SK-N-MC (cell line): Measurements from ENCODE around the gene MAPK12.

ENCODE experiments used
- EZH2 ChIP-seq: fragments of 200-600 bp; sonication (generic); IDR thresholded peaks from one replicate; pipeline ENCODE4 v1.6.1; 2017; ENCODE audit warnings: antibody characterized with exemption
- POLR2AphosphoS5 ChIP-seq: IDR thresholded peaks from 2 replicates; pipeline ENCODE4 v1.6.1; 2012; ENCODE audit warnings: mild to moderate bottlenecking, low read depth, low read length, borderline replicate concordance

DNA sequence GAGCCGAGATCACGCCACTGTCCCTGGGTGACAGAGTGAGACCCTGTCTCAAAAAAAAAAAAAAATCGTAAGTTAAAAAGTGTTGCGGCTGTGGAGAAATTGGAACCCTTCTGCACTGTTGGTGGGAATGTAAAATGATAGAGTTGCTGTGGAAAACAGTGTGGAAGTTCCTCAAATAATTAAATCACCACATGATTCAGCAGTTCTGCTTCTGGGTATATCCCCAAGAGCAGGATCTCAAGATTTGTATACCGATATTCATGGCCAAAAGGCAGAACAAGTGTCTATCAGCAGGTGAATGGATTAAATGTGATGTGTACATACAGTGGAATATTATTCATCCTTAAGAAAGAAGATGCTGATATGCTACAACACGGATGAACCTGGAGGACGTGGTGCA, 56.9 kb downstream of the MAPK12 start:
- no peak for TF ChIP-seq POLR2AphosphoS5
- TF ChIP-seq EZH2: no peak
